ENCODE results near the gene ZNF76. TPM values are rescaled to one million over a fixed set of nuclear protein-coding genes. Genes with fewer than 3 reads are reported as not detected.

Gene ZNF76
- total and polyA plus RNA-seq, 5 experiments from 2014 or later: 22.1 to 96.8 (median 35.9) TPM

GRCh38 chr6:35343835-35344550 lies 84.5 kb downstream of the ZNF76 start:
- peak overlapping the region; percentile 89 to 99 (median 97) for H3K4me3 Mint-ChIP-seq
- no peak for ATAC-seq

More at GRCh38 chr6:35343835-35344550, 84.5 kb downstream of the ZNF76 start:
- no peaks in the 10 kb centered on the region for H3K9me3 Mint-ChIP-seq
- POLR2A ChIA-PET: interaction anchor here (0.6 to 4.4 kb wide), 11 partner anchors 11 to 124 kb away, joined by 3 to 67 read pairs (median 4); partner anchors contain the start of genes DEF6, FANCE and RPL10A
- H3K36me3 Mint-ChIP-seq: peaks cover 4 to 30% (median 6%) of the 10 kb centered on the region in 3 donors
- H3K4me1 Mint-ChIP-seq: peaks cover 37 to 68% (median 64%) of the 10 kb centered on the region in 4 donors
- no peak for DNase-seq
- H3K27me3 Mint-ChIP-seq: no peaks in the 10 kb centered on the region
- peak overlapping the region; percentile 89 to 99 (median 95) for H3K27ac Mint-ChIP-seq

Other genes starting within 250 kb of the ZNF76 start
- gene TCP11, start 118.4 kb upstream of the ZNF76 start, total RNA-seq: not detected
- not detected for gene TCP11, start 118.4 kb upstream of the ZNF76 start, polyA plus RNA-seq
- gene SCUBE3, start 45.8 kb upstream of the ZNF76 start, total RNA-seq: under 1 TPM in 1 of 2 experiments, not detected in 1; 0.05 TPM
- gene SCUBE3, start 45.8 kb upstream of the ZNF76 start, polyA plus RNA-seq: under 1 TPM; 0.03 to 0.06 (median 0.05) TPM
- 100 to 1,000 TPM; 263 to 268 TPM for gene DEF6, start 38.1 kb downstream of the ZNF76 start, total RNA-seq
- gene DEF6, start 38.1 kb downstream of the ZNF76 start, polyA plus RNA-seq: 100 to 1,000 TPM in 2 of 3 donors, 10 to 100 TPM in 1; 93.7 to 196 (median 136) TPM
- 10 to 100 TPM; 48.7 to 50.6 TPM for gene PPARD, start 82.8 kb downstream of the ZNF76 start, total RNA-seq
- 10 to 100 TPM in 1 of 3 donors, 1 to 10 TPM in 2; 1.9 to 14.3 (median 5.5) TPM for gene PPARD, start 82.8 kb downstream of the ZNF76 start, polyA plus RNA-seq
- 1 to 10 TPM; 9.0 to 9.3 TPM for gene FANCE, start 192.6 kb downstream of the ZNF76 start, total RNA-seq
- 1 to 10 TPM; 3.2 to 5.5 (median 3.3) TPM for gene FANCE, start 192.6 kb downstream of the ZNF76 start, polyA plus RNA-seq
- 1,000 to 10,000 TPM; 2,013 to 2,044 TPM for gene RPL10A, start 208.7 kb downstream of the ZNF76 start, total RNA-seq
- gene RPL10A, start 208.7 kb downstream of the ZNF76 start, polyA plus RNA-seq: 1,000 to 10,000 TPM; 1,376 to 1,445 (median 1,413) TPM
- gene TEAD3, start 237.3 kb downstream of the ZNF76 start, total RNA-seq: under 1 TPM; 0.47 to 0.58 TPM
- under 1 TPM; 0.05 to 0.16 (median 0.15) TPM for gene TEAD3, start 237.3 kb downstream of the ZNF76 start, polyA plus RNA-seq